GM12801 (cell line): ENCODE data around the gene LRRC9.

Experiments
- TF ChIP-seq, protein P1 (sequence below): IDR thresholded peaks from one replicate; pipeline ENCODE4 v1.5.1; 2011; ENCODE audit warnings: control low read depth; ENCODE audit not compliant: insufficient read length; ENCODE audit errors: extremely low read depth

The LRRC9 gene

DNA sequence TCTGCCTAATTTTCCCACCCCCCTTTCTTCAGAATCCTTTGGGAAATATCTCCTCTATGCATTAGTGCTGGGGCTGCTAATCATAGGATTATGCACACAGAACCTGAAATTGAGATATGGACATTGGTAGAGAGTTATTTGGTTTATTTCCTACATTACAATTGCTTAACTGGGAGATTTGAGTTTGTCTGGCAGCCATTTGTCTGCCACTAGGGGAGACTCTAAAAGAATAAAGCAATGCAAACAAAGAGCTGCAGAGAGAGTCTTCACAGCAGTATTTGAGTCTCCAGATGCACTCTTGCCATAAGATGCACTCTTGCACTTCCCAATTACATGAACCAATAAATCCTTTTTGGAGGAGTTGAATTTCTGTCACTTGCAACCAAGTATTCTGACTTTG, 159.8 kb downstream of the LRRC9 start:
- TF ChIP-seq, protein P1, sequence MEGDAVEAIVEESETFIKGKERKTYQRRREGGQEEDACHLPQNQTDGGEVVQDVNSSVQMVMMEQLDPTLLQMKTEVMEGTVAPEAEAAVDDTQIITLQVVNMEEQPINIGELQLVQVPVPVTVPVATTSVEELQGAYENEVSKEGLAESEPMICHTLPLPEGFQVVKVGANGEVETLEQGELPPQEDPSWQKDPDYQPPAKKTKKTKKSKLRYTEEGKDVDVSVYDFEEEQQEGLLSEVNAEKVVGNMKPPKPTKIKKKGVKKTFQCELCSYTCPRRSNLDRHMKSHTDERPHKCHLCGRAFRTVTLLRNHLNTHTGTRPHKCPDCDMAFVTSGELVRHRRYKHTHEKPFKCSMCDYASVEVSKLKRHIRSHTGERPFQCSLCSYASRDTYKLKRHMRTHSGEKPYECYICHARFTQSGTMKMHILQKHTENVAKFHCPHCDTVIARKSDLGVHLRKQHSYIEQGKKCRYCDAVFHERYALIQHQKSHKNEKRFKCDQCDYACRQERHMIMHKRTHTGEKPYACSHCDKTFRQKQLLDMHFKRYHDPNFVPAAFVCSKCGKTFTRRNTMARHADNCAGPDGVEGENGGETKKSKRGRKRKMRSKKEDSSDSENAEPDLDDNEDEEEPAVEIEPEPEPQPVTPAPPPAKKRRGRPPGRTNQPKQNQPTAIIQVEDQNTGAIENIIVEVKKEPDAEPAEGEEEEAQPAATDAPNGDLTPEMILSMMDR, result no peak

DNA sequence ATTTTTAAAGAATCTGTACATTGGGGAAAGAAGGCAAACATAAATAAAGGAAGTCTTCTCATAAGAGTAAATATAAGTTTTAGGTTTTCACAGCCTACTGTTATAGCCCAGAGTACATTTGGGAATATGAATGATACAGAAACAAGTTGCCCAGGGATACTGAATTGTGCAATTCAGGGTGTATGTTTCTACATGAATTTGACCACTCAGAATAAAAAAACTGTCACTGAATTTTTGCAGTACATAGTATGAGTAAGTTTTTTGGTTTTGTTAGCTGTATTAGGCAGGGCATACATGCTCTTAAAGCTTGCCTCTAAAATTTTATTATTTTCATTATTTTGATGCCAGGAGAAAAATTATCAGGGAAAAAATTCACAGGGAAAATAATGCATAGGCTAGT, 165.1 kb downstream of the LRRC9 start:
- TF ChIP-seq, protein P1, result no peak

DNA sequence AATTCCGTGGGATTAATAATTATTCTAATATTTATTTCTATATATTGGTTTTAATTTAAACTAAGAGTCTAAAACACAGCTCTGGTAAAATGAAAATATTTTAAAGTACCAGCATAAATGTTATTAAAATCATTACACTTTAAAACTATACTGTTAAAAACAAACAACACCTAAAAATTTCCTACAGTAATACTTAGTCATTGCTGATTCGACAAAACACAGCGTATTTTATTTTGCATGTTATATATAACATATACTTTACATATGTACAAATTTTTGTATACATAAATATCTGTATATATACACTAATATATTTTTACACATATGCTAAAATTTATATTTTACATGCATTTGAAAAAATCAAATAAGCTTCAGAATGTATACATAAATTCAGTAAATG, 165.7 kb downstream of the LRRC9 start:
- TF ChIP-seq, protein P1, result no peak

DNA sequence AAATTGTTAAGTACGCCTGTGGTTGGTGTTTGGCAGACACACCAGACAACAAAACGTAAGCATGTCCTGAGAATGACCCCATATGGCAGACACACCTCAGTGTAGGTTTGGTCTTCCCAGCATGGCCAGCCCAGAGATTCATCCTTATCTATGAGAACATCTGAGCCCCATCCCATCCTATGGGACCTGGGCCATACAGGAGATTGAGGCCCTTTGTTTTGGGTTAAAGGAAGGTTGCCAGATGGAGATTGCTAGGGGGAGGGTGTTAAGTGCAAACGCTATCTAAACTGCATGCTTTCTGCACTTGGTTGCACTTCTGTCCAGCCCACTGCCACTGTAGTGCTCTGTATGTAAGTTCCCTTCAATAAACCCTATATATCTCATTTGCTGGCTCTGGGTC, 167.7 kb downstream of the LRRC9 start:
- TF ChIP-seq, protein P1, result no peak

DNA sequence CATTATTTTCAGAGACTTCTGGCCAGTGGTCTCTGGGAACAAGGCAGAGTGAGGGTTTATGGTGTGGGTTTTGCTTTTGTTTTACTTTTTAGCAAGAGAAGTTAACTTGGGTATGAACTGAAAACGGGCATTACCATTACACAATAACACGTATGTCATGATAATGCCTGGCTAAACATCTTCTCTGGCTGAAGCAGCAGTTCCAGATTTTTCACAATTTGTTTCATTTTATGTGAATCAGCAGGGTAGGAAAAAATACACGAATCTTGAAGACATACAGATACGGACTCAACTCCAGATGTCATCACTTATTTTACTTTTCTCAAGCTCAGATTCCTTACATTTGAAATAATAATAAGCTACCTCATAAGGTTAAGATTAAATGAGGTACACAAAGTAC, 169.3 kb downstream of the LRRC9 start:
- TF ChIP-seq, protein P1, result no peak

DNA sequence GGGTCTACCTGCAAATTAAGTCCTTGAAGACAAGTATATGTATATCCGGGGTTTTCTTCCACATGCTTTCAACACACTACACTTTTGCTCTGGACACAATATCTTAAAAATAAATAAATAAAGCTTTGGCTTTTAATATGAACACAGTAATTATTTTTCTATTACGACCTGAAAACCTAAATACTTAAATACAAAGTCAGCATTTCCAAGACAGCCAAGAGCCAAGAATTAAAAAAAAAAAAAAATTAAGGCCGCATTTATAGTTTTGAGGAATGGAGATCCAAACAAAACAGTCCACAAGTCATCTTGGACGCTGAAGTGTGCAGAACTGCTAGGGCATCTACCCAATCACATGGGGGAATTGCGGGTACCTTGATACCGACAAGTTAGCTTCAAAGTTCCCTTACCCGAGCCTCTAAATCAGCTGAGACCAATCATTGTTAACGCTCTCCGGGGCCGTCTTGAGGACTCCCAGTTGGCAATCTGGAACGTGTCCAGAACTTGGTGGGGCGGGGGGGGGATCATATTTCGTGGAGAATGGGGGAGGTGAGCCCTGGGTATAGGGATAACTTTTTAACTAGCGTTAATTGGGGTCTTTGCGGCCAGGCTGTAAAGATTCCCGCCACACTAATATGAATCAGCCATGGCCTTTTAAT, 171.0 kb downstream of the LRRC9 start:
- TF ChIP-seq, protein P1, result no peak

DNA sequence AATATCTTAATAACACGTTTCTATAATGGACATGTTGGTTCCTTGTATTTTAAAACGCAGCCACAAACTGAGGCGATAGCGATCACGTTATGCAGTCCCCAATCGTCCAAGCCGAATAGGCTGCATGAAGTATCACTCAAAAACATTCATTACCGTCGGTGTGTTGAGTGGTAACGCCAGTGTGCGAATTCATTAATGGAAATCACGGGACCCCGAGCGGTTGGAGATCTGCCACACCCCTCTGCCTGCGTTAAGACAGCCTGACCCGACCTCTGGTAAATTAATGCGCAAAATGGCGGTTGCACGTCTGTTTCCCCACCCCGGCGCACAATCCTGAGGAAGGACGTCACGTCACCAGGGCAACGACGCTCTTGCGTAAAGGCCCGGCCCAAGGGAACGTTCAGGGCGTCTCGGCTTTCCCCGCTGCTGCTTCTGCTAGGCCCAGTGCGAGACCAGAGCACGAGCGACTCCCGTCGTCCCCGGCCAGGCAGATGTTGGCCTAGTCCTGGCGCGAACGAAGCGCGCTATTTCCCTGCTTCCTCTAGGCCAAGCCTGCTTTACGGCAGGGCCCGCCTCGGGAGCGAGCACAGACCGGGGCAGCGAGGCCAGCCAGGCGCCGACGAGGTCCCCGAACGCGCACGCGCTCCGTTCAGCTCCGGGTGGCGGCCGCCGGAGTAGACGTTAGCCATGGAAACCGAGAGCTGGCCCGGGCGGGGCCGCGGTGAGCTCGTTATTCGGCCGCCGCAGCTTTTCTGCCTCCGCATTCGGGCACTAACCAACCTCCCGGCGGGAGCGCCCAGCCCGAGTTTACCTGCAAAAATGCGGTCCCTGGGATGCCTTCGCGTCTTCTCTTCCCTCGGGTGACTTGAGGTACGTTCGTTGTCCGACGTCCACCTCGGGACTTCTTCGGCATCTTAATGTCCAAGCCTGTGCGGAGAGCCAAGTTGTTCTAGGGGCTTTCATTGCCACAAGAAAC, 171.9 kb downstream of the LRRC9 start, which contains the start of gene PCNX4:
Gene PCNX4 (plus strand): TSS at position 374 of the 976 bp plus-strand sequence. CDS start 15,716 bp downstream, outside the sequence.
- TF ChIP-seq, protein P1, result no peak
